ENCODE results near the gene GRM8.
"Not testable (repeated sequence)": the region's sequence is repeated elsewhere in the genome, so short reads cannot be mapped to it uniquely, and the experiment has no call there.

- TF ChIP-seq CTCF (optimal IDR thresholded peaks at IDR 0.05 in 1 of 3, IDR thresholded peaks at IDR 0.05 in 1 of 3, conservative IDR thresholded peaks at IDR 0.05 in 1 of 3; ENCODE audit: extremely low read depth in 1 of 3, insufficient read depth in 2 of 3, low read length in 3 of 3); EZH2 (IDR thresholded peaks at IDR 0.05; ENCODE audit: low read length): not testable (repeated sequence)
Measured at GRCh38 chr7:126887560-126887959, 365.2 kb downstream of the GRM8 start.
